HepG2 (cell line): ENCODE data around the gene YY1. TPM values are rescaled to one million over a fixed set of nuclear protein-coding genes. Genes with fewer than 3 reads are reported as not detected.
A peak's percentile ranks its signal among the peaks of the same experiment; 100 is the strongest.

Experiments used
- ATM ChIP-seq: fragments of 450-650 bp; IDR thresholded peaks from 2 replicates; pipeline ENCODE4 v1.7.1; 2017; ENCODE audit warnings: mild to moderate bottlenecking, borderline replicate concordance
- CC2D1A ChIP-seq: sonication (generic); formaldehyde crosslinking; IDR thresholded peaks from 2 replicates; pipeline ENCODE4 v1.8.1; 2023; ENCODE audit warnings: mild to moderate bottlenecking, missing genetic modification reagents
- ERF ChIP-seq: IDR thresholded peaks from 2 replicates; pipeline ENCODE4 v1.6.1; 2018; ENCODE audit warnings: missing biosample characterization, missing genetic modification reagents
- FOXO1 ChIP-seq: sonication (generic); formaldehyde crosslinking; IDR thresholded peaks from 2 replicates; pipeline ENCODE4 v1.4.0; 2020; ENCODE audit warnings: missing genetic modification reagents
- HDAC6 ChIP-seq: fragments of 200-600 bp; sonication (generic); IDR thresholded peaks from 2 replicates; pipeline ENCODE4 v1.7.0; 2017; ENCODE audit warnings: mild to moderate bottlenecking, antibody characterized with exemption, low read length, low read depth
- HOXA9 ChIP-seq: sonication (generic); formaldehyde crosslinking; IDR thresholded peaks from 2 replicates; pipeline ENCODE4 v1.8.1; 2022; ENCODE audit warnings: missing genetic modification reagents, mild to moderate bottlenecking, moderate library complexity, borderline replicate concordance
- IRX3 ChIP-seq: sonication (generic); formaldehyde crosslinking; IDR thresholded peaks from 2 replicates; pipeline ENCODE4 v1.8.1; 2023; ENCODE audit warnings: mild to moderate bottlenecking, low read depth, missing genetic modification reagents, borderline replicate concordance
- JDP2 ChIP-seq: sonication (generic); formaldehyde crosslinking; IDR thresholded peaks from 2 replicates; pipeline ENCODE4 v1.8.1; 2022; ENCODE audit warnings: missing genetic modification reagents, borderline replicate concordance
- NR1H2 ChIP-seq: sonication (generic); formaldehyde crosslinking; IDR thresholded peaks from 2 replicates; pipeline ENCODE4 v1.8.1; 2022; ENCODE audit warnings: low read depth, missing genetic modification reagents, borderline replicate concordance
- ONECUT2 ChIP-seq: sonication (generic); formaldehyde crosslinking; IDR thresholded peaks from 2 replicates; pipeline ENCODE4 v1.4.0; 2020; ENCODE audit warnings: missing genetic modification reagents
- RBM39 ChIP-seq: fragments of 200-400 bp; formaldehyde crosslinking; IDR thresholded peaks from one replicate; pipeline ENCODE4 v1.6.1; 2018; ENCODE audit warnings: antibody characterized with exemption, mild to moderate bottlenecking, low read depth, low read length; ENCODE audit not compliant: poor library complexity, severe bottlenecking
- SKI ChIP-seq: fragments of 450-650 bp; IDR thresholded peaks from one replicate; pipeline ENCODE4 v1.6.1; 2018; ENCODE audit warnings: mild to moderate bottlenecking; ENCODE audit not compliant: partially characterized antibody
- STAT5B ChIP-seq: sonication (generic); formaldehyde crosslinking; IDR thresholded peaks from 2 replicates; pipeline ENCODE4 v1.4.0; 2020; ENCODE audit warnings: missing genetic modification reagents
- polyA plus RNA-seq, 8 experiments: library from polyadenylated mRNA; depleted of rRNA in 3 of 8; stranded (reverse) in 7 of 8; unstranded in 1 of 8; fragments of >200 nt; fragmentation: Illumina TruSeq in 4 of 8; extraction: Trizol in 4 of 8; gene quantifications; 2 replicates each; pipeline versions ENCODE4 v1.2.1 to v1.2.3, GENCODE V29; 2011 to 2016; ENCODE audit warnings: low read depth in 4 of 8, missing spikeins in 1 of 8, mixed read lengths in 1 of 8; ENCODE audit not compliant: insufficient read depth in 1 of 8
- total RNA-seq, 5 experiments: library from RNA; depleted of rRNA; stranded (reverse); fragments of >200 nt; fragmentation: Illumina TruSeq; extraction: Trizol; gene quantifications; 2 replicates each; pipeline ENCODE4 v1.2.3, GENCODE V29; 2016; ENCODE audit warnings: low read depth in 1 of 5
- TF ChIP-seq, protein P1 (sequence below): IDR thresholded peaks from 2 replicates; pipeline ENCODE4 v1.6.1; 2012; ENCODE audit warnings: low read length, improper control_type of control experiment
- TF ChIP-seq, protein P2 (sequence below): sonication (generic); formaldehyde crosslinking; conservative IDR thresholded peaks from 2 replicates; pipeline ENCODE4 v1.5.0; 2020; ENCODE audit warnings: missing genetic modification reagents
- TF ChIP-seq, protein P3 (sequence below): IDR thresholded peaks from 2 replicates; pipeline ENCODE4 v1.6.1; 2012; ENCODE audit warnings: low read depth, low read length, improper control_type of control experiment
- TF ChIP-seq, protein P4 (sequence below): sonication (generic); formaldehyde crosslinking; IDR thresholded peaks from 2 replicates; pipeline ENCODE4 v1.8.1; 2023; ENCODE audit warnings: mild to moderate bottlenecking, moderate library complexity, missing genetic modification reagents
- TF ChIP-seq, protein P5 (sequence below): sonication (generic); formaldehyde crosslinking; IDR thresholded peaks from 2 replicates; pipeline ENCODE4 v1.4.0; 2020; ENCODE audit warnings: mild to moderate bottlenecking, missing genetic modification reagents

The YY1 gene
- total and polyA plus RNA-seq, 2 of the 13 experiments (the other 11 are each of a cell fraction or from before 2014, with no cell fraction given): 29.4 to 68.1 TPM

DNA sequence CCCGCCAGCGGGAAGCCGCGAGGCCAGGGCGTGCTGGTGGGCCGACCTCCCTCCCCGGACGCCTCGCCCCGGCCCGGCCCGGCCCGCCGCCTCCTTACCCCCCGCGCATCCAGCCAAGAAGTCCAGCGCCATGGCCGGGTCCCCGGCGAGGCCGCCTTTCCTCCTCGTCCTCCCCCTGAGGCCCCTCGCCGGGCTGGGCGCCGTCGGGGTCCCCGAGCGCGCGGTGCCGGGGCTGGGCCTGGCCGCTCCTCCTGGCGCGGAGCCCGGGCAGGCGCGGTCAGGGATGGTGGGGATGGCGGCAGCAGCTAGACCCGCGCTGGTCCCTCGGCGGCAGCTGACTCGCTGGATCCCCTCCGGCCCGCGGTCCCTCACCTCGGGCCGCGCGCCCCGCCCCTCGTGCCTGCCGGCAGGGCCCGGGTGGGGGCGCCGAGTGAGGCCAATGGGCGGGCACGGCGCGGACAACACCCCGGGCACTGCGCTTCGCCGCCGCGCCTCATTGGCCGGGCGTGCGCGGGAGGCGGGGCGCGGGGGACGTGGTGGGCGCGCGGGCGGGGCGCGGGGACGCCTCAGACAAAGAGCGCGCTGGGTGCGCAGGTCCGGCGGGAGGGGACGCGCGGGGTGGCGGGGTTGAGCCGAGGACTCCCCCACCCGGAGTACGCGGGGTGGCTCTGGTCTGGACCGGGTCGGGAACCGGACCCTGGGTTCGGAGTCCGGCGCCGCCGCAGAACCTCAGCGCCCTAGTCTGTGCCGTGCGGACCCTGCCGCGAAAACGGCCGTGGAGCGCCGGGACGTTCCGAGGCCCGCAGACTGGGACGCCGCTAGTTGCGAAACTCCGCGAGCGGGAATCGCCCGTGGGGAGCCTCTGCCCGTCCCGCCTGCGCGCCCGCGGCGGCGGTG lies 67.4 kb downstream of the YY1 start, which contains the start of gene SLC25A29 (continued):
- TF ChIP-seq, protein P1, sequence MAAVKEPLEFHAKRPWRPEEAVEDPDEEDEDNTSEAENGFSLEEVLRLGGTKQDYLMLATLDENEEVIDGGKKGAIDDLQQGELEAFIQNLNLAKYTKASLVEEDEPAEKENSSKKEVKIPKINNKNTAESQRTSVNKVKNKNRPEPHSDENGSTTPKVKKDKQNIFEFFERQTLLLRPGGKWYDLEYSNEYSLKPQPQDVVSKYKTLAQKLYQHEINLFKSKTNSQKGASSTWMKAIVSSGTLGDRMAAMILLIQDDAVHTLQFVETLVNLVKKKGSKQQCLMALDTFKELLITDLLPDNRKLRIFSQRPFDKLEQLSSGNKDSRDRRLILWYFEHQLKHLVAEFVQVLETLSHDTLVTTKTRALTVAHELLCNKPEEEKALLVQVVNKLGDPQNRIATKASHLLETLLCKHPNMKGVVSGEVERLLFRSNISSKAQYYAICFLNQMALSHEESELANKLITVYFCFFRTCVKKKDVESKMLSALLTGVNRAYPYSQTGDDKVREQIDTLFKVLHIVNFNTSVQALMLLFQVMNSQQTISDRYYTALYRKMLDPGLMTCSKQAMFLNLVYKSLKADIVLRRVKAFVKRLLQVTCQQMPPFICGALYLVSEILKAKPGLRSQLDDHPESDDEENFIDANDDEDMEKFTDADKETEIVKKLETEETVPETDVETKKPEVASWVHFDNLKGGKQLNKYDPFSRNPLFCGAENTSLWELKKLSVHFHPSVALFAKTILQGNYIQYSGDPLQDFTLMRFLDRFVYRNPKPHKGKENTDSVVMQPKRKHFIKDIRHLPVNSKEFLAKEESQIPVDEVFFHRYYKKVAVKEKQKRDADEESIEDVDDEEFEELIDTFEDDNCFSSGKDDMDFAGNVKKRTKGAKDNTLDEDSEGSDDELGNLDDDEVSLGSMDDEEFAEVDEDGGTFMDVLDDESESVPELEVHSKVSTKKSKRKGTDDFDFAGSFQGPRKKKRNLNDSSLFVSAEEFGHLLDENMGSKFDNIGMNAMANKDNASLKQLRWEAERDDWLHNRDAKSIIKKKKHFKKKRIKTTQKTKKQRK: no peak
- no peak for TF ChIP-seq STAT5B (CRISPR knock-in tag)
- TF ChIP-seq IRX3: peak; percentile 21; the same call in 1 of the 2 replicates
- TF ChIP-seq FOXO1 (CRISPR knock-in tag): no peak
- TF ChIP-seq ONECUT2 (CRISPR knock-in tag): no peak
- no peak for TF ChIP-seq HOXA9
- peak; percentile 36 for TF ChIP-seq SKI
- TF ChIP-seq, protein P2, sequence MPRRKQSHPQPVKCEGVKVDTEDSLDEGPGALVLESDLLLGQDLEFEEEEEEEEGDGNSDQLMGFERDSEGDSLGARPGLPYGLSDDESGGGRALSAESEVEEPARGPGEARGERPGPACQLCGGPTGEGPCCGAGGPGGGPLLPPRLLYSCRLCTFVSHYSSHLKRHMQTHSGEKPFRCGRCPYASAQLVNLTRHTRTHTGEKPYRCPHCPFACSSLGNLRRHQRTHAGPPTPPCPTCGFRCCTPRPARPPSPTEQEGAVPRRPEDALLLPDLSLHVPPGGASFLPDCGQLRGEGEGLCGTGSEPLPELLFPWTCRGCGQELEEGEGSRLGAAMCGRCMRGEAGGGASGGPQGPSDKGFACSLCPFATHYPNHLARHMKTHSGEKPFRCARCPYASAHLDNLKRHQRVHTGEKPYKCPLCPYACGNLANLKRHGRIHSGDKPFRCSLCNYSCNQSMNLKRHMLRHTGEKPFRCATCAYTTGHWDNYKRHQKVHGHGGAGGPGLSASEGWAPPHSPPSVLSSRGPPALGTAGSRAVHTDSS (CRISPR knock-in tag): no peak
- TF ChIP-seq JDP2: no peak
- peak; percentile 5 for TF ChIP-seq RBM39
- no peak for TF ChIP-seq ERF
- TF ChIP-seq ATM: no peak
- TF ChIP-seq HDAC6: no peak
- TF ChIP-seq, protein P3, sequence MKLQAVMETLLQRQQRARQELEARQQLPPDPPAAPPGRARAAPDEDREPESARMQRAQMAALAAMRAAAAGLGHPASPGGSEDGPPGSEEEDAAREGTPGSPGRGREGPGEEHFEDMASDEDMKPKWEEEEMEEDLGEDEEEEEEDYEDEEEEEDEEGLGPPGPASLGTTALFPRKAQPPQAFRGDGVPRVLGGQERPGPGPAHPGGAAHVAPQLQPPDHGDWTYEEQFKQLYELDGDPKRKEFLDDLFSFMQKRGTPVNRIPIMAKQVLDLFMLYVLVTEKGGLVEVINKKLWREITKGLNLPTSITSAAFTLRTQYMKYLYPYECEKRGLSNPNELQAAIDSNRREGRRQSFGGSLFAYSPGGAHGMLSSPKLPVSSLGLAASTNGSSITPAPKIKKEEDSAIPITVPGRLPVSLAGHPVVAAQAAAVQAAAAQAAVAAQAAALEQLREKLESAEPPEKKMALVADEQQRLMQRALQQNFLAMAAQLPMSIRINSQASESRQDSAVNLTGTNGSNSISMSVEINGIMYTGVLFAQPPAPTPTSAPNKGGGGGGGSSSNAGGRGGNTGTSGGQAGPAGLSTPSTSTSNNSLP: no peak
- TF ChIP-seq CC2D1A: no peak
- TF ChIP-seq, protein P4, sequence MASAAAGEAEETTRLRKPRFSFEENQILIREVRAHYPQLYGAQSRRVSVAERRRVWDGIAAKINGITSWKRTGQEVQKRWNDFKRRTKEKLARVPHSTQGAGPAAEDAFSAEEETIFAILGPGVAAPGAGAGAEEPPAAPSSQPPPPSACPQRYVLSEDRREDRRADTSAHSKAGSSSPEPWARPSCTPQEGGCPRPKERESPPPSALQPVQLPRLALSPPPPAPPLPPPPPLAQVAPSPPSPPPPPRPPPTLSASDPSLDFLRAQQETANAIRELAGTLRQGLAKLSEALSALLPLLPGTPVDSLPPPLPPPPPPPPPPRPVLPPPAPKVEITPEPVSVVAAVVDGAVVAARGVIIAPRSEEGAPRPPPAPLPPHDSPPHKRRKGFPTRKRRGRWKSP (CRISPR knock-in tag): peak; percentile 38; the same call in 1 of the 2 replicates
- no peak for TF ChIP-seq NR1H2
- TF ChIP-seq, protein P5, sequence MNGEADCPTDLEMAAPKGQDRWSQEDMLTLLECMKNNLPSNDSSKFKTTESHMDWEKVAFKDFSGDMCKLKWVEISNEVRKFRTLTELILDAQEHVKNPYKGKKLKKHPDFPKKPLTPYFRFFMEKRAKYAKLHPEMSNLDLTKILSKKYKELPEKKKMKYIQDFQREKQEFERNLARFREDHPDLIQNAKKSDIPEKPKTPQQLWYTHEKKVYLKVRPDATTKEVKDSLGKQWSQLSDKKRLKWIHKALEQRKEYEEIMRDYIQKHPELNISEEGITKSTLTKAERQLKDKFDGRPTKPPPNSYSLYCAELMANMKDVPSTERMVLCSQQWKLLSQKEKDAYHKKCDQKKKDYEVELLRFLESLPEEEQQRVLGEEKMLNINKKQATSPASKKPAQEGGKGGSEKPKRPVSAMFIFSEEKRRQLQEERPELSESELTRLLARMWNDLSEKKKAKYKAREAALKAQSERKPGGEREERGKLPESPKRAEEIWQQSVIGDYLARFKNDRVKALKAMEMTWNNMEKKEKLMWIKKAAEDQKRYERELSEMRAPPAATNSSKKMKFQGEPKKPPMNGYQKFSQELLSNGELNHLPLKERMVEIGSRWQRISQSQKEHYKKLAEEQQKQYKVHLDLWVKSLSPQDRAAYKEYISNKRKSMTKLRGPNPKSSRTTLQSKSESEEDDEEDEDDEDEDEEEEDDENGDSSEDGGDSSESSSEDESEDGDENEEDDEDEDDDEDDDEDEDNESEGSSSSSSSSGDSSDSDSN (CRISPR knock-in tag): peak; percentile 20; the same call in 1 of the 2 replicates
